ENCODE data around the gene PTGES3L.
"Not testable (repeated sequence)": the region's sequence is repeated elsewhere in the genome, so short reads cannot be mapped to it uniquely, and the experiment has no call there.

PTGES3L gene

DNA sequence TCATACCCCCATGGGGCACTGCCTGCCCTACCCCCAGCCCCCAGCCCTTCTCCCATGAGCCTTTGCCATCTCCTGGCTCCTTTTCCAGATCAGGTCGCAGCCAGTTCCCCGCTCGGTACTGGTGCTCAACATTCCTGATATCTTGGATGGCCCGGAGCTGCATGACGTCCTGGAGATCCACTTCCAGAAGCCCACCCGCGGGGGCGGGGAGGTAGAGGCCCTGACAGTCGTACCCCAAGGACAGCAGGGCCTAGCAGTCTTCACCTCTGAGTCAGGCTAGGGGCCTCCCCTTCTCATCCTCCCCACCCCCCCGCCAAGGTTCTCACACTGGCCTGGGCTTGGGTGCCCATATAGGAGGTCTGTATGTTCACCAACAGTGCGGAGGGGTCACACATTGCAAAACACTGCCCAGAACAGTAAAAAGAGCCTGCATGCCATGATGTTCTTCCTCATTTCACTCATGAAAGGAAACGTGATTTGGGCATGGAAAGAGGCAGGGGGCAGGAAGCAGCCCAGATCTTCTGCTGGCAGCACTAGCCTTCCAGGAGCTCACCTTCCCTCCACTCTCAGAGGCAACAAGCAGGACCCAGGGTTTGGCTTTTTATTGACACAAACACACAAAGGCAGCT lies 34.3 kb upstream of the PTGES3L start:
- no peak for DNase-seq (ENCODE audit: low spot score)

DNA sequence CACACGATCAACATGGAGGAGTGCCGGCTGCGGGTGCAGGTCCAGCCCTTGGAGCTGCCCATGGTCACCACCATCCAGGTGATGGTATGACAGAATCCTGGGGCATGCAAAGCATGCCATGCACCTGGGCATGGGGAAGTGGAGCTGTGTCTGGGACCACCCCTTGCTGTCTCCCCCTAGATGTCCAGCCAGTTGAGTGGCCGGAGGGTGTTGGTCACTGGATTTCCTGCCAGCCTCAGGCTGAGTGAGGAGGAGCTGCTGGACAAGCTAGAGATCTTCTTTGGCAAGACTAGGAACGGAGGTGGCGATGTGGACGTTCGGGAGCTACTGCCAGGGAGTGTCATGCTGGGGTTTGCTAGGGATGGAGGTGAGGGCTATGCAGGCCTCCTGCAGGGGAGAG lies 33.4 kb upstream of the PTGES3L start:
- no peak for DNase-seq (ENCODE audit: low spot score)

DNA sequence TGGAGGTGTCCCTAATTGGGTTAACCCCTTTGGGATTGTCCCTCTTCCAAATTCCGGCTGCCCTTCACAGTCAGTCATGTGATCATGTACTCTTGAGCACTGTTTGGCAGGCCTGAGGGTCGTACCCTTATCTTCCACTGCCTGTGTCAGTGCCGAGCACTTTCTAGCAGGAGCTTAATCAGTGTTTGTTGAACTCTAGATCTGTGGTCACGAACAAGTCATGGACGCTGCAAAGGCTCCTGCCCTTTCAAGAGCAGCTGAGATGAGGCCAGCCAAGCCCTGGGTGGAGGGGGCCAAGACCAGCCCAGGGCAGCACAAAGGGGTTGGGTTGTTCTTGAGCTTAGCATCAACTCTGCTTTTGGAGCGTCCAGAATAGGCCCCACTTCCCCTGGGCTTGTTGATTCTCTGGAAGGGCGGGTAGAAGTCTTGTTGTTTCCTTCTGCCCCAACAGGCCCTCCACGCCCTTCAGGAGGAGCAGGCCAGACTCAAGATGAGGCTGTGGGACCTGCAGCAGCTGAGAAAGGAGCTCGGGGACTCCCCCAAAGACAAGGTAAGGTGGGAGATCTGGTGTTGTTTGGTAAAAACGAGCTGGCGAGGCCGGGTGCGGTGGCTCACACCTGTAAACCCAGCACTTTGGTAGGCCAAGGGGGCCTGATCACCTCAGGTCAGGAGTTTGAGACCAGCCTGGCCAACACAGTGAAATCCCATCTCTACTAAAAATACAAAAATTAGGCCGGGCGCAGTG lies 32.0 kb upstream of the PTGES3L start:
- no peak for DNase-seq (ENCODE audit: low spot score)

DNA sequence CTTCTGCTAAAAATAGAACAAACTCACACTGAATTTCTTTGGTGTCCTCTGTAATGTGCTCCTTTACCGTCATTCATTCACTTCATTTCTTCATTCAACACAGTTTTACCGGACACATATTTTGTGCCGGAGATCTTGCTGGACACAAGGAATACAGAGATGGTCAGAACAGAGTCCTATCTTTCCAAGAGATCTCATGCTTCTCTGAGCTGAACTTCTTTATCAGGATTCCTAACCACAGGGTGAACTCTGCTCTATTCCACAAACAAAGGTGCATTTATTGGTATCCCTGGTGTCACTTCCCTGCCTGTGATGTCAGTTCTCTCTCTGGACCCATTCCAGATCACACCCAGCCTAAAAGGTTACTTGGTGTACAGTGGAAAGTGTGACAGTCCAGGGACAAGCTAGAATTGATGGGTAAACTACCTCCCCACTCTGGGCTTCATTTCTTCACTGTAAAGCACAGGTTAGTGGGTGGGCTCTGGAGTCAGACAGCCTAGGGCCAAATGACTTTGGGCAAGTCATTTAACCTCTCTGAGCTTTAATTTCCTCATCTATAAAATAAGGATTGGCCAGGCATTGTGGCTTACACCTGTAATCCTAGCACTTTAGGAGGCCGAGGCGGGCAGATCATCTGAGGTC lies 30.9 kb upstream of the PTGES3L start:
- no peak for DNase-seq (ENCODE audit: low spot score)

DNA sequence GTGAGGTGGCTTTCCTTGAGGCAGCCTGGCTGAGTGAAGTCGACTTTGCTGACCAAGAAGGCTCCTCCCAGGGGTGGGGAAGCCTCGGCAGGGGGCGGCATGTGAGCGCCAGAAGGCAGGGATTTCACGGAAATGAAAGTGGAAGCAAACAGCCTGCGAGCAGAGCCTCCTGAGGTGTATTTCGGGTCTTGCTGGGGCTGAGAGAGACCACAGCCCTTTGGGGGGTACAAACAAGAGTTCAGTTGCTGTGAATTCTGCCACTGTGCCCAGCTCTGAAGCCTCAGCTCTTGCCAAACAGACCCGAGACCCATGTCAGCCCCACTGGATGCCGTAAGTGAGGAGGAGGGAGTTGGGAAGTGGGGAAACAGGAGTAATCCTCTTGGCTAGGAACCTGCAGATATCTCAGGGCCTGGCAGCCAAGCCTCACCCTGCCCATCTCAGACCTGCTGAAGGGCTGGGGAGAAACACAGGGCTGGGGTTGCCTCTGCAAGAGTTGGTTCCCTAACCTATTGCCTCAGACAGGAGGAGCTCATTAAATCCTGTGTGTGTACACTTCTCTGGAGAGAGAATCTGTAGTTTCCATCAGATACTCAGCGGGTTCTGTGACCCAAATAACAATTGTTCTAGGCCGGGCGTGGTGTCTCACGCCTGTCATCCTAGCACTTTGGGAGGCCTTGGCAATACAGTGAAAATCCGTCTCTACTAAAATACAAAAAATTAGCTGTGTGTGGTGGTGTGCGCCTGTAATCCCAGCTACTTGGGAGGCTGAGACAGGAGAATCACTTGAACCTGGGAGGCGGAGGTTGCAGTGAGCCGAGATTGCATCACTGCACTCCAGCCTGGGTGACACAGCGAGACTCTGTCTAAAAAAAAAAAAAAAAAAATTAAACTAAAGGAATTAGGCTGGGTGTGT lies 27.0 kb upstream of the PTGES3L start, which contains the start of gene IFI35:
Gene IFI35, plus strand, starts transcription at position 146 of the 913 bp plus-strand sequence. Its CDS starts 164 bp downstream, at position 310.
- peak; percentile 78 for DNase-seq (ENCODE audit: low spot score)

DNA sequence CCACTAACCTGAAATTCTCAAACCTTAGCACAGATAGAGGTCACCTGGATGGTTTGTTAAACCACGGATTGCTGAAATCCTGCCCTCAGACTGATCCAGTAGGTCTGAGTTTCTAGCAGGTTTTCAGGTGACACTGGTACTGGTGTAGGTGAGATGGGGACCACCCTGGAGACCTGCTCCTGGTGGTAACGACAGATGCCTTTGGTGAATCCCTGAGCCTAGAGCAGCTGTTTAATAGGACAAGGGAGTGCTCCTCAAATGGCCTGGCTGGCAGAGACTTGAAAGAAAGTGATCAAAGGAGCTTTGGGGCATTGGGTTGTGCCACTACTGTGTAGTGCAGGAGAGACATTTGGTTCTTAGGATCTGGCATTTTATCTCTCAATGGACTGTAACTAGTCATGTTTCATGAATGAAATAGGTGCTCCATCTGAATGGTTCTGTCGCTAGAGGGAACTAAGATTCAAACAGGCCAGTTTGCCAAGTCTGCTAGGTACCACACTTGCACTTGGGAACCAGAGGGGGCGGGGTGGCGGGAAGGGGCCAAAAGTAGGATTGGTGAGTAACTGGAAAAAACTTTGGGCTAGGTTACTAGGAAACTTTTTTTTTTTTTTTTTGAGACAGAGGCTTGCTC lies 23.8 kb upstream of the PTGES3L start:
- no peak for DNase-seq (ENCODE audit: low spot score)

DNA sequence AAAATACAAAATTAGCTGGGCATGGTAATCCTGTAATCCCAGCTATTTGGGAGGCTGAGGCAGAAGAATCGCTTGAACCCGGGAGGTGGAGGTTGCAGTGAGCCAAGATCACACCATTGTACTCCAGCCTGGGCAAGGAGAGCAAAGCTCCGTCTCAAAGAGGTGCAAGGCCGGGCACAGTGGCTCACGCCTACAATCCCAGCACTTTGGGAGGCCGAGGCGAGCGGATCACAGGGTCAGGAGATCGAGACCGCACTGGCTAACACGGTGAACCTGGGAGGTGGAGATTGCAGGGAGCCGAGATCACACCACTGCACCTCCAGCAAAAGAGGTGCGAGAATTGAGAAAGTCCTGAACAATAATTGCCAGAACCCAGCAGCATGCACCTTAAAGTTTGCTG lies 21.0 kb upstream of the PTGES3L start:
- DNase-seq (ENCODE audit: low spot score): not testable (repeated sequence)

DNA sequence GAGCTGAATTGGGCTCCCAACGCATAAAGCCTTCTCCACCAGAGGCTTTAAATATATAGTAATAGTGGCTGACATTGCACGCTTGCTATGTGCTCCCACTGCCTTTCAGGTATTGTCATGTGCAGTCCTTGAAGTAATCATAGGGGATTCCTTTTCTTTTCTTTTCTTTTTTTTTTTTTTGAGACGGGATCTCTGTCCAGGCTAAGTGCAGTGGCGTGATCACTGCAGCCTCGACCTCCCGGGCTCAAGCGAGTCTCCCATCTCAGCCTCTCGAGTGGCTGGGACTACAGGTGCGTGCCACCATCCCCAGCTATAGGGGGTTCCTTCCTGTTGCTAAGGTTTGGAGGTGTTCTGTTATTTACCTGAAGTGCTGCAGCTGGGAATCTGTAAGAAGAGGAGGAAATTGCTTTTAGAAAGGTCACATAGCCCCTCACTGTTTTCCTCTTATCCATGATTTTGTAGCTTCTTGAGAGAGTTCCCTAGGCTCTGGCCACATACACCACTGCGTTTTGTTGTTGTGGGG lies 19.2 kb upstream of the PTGES3L start:
- no peak for DNase-seq (ENCODE audit: low spot score)

DNA sequence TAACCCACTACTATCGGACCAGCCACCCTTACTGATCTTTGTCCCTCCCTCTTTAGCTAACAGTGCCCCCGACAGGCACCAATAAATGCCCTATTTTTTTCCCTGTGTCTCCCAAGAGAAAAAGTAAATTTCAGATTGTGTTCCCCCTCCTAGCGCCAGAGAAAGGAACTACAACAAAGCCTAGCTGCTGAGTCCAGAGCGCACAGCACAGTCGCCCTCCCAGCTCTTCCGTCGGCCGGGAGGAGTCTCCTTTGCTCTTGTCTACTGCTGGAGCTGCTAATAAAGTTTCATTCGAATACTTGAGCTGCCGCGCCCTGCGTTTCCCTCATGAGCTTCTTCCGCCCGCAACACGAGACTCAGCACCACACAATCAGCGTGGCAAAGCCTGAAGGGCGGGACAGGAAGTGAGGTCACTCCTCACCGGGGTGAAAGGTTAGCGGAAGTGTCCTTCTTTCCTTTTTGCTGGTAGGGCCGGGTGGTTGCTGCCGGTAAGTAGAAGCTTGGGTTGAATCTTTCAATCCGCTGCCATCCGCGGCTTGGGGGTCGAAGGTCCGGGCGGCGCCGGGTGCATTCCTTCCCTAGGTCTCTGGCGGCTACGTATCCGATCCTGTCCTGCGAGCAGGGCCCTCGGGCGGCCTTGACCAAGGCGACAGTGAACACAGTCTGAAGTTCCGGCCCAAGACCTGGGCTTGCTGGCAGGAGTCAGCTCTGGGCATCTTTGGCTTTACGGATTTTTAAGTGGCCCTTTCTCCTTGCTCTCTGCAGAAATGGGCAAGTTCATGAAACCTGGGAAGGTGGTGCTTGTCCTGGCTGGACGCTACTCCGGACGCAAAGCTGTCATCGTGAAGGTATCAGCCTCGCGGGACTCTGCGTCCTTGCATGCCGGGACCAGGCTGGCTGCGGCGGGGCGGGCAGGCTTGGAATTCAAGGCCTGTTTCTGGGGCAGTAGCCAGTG lies 18.4 kb upstream of the PTGES3L start, which contains the start of gene RPL27:
Gene RPL27, plus strand, starts transcription at position 436 of the 955 bp plus-strand sequence. Its CDS starts 332 bp downstream, at position 768.
- peak; percentile 98 for DNase-seq (ENCODE audit: low spot score)

DNA sequence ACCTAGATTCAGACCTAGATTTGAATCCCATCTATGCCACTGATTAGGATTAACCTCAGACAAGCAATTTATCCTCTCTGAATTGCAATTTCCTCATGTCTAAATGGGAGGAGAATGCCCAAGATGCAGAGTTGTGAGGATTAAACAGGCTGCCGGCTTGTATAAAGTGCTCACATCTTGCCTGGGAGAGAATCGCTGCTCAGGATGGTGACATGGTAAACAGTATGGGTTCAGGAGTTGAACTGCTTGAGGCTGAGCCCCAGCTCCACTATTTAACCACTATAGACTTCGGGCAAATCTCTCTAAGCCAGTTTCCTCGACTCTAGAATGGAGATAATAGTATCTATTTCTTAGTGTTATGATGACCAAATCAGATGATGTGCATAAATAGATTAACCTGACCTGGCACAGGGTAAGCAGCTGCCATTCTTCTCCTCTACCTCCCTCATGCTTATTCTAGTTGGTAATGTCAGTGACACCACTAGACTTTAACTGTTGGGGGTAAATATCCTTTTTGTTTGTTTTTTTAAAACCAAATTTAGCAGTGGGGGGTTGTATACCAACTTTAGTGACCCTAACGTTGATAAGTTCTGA lies 17.6 kb upstream of the PTGES3L start:
- DNase-seq (ENCODE audit: low spot score): peak; percentile 20

DNA sequence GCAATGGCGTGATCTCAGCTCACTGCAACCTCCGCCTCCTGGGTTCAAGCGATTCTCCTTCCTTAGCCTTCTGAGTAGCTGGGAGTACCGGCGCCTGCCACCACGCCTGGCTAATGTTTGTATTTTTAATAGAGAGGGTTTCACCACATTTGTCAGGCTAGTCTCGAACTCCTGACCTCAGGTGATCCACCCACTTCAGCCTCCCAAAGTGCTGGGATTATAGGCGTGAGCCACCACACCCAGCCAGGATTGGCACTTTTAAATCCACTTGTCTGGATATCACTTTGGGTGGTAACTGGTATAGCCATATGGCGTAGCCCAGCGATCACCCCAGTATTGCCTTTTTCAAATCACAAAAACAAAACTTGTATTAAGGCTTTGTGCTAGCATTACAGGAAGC lies 14.0 kb upstream of the PTGES3L start:
- not testable (repeated sequence) for DNase-seq (ENCODE audit: low spot score)

DNA sequence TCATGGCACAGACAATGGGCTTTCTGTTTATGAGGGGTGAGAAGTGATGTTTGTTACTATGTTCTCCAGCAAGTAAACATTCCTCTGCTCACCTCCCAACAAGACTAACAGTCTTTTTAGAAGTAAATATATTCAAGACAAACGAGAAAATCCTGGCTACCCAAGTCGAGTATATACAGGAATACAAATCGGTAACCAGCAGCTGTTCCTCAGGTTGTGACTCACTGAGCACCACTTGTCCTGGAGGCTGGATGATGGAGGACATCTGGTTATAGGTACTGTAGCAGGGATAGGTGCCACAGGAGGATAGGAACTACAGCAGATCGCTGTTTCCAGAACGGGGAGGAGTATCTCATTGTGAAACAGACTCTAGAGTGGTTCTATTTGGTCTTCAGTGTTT lies 13.0 kb upstream of the PTGES3L start:
- no peak for DNase-seq (ENCODE audit: low spot score)

DNA sequence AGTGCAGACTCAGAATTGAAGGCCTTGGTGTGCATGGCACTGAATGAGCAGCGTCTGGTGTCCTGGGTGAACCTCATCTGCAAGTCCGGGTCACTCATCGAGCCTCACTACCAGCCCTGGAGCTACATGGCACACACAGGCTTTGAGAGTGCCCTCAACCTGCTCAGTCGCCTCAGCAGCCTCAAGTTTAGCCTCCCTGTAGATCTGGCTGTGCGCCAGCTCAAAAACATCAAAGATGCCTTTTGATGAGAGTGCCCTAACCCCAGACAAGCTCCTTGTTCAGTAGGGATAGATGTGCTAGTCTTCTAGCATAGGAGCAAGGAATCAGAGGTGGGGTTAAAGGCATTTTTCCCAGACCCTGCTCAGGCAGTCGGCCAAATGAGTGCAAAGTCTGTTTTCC lies 11.6 kb upstream of the PTGES3L start:
- DNase-seq (ENCODE audit: low spot score): no peak

DNA sequence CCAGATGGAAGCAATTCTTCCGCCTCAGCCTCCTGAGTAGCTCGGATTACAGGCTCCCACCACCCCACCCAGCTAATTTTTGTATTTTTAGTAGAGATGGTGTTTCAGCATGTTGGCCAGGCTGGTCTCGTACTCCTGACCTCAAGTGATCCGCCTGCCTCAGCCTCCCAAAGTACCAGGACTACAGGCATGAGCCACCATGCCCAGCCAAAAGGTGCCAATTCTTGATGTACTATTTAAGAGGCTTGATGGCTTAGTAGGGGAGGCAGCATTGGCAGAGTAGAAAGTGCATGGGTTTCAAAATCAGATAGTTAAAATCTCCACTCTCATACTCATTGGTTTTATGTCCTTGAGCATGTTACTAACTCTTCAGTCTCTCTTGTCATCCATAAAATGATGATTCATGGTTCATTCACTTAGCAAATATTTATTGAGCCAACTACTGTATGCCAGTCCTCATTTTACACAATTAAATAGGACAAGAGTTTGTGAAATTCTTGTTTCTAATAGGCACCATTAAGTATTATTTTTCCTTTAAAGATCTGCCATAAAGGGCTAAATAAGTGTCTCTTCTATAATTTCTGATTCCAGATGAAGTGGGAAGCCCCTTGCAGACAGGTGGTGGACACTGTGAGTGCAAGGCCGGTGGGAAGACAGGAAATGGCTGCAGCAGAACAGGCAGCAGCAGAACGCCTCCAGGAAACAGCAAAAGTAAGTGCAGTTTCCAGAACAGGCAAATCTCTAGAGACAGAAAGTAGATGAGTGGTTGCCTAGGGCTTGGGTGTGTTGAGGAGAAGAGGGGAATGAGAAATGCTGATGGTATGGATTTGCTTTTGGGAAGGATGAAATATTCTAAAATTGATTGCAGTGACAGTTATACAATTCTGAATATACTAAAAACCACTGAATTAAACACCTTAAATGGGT lies 10.1 kb upstream of the PTGES3L start:
- DNase-seq (ENCODE audit: low spot score): no peak

DNA sequence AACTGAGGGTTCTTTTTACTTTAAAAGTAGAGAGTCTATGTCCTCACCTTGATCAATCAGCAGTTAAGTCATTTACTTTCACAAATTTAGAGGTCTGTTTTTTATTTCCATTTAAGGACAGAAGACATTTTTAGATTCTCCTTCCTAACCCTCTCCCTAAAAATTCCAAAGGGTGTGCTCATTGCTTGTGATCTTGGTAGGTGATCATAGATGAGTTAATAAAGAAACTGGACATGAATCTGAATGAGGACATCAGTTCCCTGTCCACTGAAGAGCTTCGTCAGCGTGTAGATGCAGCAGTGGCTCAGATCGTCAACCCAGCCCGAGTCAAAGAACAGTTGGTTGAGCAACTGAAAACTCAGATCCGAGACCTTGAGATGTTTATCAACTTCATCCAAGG lies 9.3 kb upstream of the PTGES3L start:
- no peak for DNase-seq (ENCODE audit: low spot score)

DNA sequence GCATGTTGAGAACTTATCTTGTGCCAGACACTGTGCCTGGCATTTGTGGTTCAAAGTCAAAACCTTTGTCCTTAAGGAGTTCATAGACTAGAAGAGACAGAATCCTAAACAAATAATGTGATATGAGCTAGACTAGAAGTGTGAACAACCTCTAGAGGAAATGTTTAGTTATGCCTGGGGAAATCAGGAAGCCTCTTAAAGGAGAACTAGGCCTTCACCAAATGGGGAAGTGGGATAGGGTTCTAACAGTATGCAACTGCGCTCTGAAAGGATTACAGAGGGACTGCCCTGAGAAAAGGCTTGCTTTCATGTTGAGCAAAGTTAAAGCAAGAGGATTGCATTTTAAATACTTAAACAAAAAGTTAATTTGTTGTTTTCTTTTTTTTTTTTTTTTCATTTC lies 5.3 kb upstream of the PTGES3L start:
- DNase-seq (ENCODE audit: low spot score): peak; percentile 3

DNA sequence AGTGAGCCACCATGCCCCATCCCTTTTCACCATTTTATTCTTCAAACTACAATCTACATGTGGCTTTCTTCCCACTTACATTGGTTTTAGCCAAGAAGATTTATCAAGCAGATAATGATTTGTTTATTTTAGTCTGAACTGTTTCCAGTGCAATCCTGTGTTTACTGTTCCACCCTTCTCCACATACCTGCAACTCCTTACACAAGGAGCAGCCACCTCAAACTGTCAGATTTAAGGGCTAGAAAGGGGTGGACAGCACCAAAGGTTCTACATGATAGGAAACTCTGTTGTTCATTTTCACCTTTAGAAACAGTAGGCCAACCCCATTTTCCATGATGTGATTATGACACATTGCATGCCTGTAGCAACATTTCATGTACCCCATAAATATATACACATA lies 2.4 kb upstream of the PTGES3L start:
- no peak for DNase-seq (ENCODE audit: low spot score)

DNA sequence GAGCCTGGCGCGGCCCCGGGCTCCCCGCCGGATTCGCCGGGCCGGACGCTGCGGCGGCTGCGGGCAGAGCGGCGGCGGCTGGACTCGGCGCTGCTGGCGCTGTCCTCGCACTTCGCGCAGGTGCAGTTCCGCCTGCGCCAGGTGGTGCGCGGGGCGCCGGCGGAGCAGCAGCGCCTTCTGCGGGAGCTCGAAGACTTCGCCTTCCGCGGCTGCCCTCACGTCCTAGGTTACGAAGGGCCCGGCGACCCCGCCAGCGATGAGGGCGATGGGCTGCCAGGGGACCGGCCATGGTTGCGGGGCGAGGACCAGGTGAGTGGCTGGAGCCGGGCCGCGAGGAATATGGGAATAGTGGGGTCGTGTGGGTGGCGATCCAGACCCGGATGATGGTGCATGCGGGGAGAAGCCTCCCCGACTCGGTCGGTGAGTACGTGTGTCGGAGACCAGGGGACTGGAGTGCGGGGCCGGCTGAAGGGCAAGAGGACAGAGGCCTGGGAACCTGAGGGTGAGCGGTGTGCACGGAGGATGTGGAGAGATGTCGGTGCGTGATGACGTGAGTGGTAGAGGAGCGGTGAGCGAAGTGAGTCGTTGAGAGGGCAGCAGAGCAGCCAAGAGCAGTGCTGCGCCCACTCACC lies 1.0 kb upstream of the PTGES3L start:
- DNase-seq (ENCODE audit: low spot score): peak; percentile 71
